K562 (cell line): Measurements from ENCODE around the gene PRKCB. TPM values are rescaled to one million over a fixed set of nuclear protein-coding genes. Genes with fewer than 3 reads are reported as not detected.

Experiments
- AFF1 ChIP-seq, 2 experiments: fragments of 450-650 bp; IDR thresholded peaks; 2 replicates each; pipeline ENCODE4 v1.6.1; 2018; ENCODE audit warnings: mild to moderate bottlenecking in 2 of 2, low read depth in 1 of 2; ENCODE audit not compliant: partially characterized antibody in 2 of 2
- CBFA2T2 ChIP-seq: fragments of 450-650 bp; conservative IDR thresholded peaks from 2 replicates; pipeline ENCODE4 v1.6.1; 2017; ENCODE audit warnings: mild to moderate bottlenecking
- ETV1 ChIP-seq: fragments of 450-650 bp; conservative IDR thresholded peaks from 2 replicates; pipeline ENCODE4 v1.6.1; 2016; ENCODE audit warnings: missing genetic modification characterization, control low read depth, low read depth, missing compliant biosample characterization
- ETV6 ChIP-seq, 3 experiments: fragments of 150-350 bp in 1 of 3; sonication (generic) in 1 of 3; formaldehyde crosslinking in 1 of 3; IDR thresholded peaks; 2 replicates each; pipeline versions ENCODE4 v1.6.1 to v1.8.0; 2014 to 2022; ENCODE audit warnings: borderline replicate concordance in 2 of 3, low read depth in 2 of 3, antibody characterized with exemption in 1 of 3, low read length in 1 of 3, mild to moderate bottlenecking in 1 of 3, missing genetic modification reagents in 1 of 3
- HOXB6 ChIP-seq: fragments of 250-450 bp; sonication (Bioruptor Pico); IDR thresholded peaks from 2 replicates; pipeline ENCODE4 v1.5.1; 2022; ENCODE audit warnings: mild to moderate bottlenecking, borderline replicate concordance
- ID3 ChIP-seq, 2 experiments: fragments of 250-450 bp in 1 of 2; fragments of 450-650 bp in 1 of 2; sonication (Bioruptor Pico) in 1 of 2; IDR thresholded peaks; 2 replicates each; pipeline versions ENCODE4 v1.6.1 to v1.8.0; 2016 to 2021; ENCODE audit warnings: mild to moderate bottlenecking in 2 of 2, moderate library complexity in 2 of 2, missing compliant biosample characterization in 1 of 2, missing genetic modification characterization in 1 of 2
- KDM4B ChIP-seq, 2 experiments: fragments of 450-650 bp in 1 of 2; sonication (generic) in 1 of 2; IDR thresholded peaks; 2 replicates each; pipeline ENCODE4 v1.6.1; 2016 to 2017; ENCODE audit warnings: borderline replicate concordance in 2 of 2, antibody characterized with exemption in 1 of 2, low read depth in 1 of 2, mild to moderate bottlenecking in 1 of 2
- MXD1 ChIP-seq: fragments of 250-450 bp; sonication (Bioruptor Pico); IDR thresholded peaks from 2 replicates; pipeline ENCODE4 v1.8.0; 2021; ENCODE audit warnings: borderline replicate concordance, mild to moderate bottlenecking, moderate library complexity; ENCODE audit not compliant: poor library complexity, severe bottlenecking
- NBN ChIP-seq: fragments of 450-650 bp; IDR thresholded peaks from 2 replicates; pipeline ENCODE4 v1.6.1; 2016; ENCODE audit warnings: low read depth, mild to moderate bottlenecking
- NCOR1 ChIP-seq: fragments of 450-650 bp; IDR thresholded peaks from 2 replicates; pipeline ENCODE4 v1.6.1; 2016; ENCODE audit warnings: mild to moderate bottlenecking, moderate library complexity
- NFATC3 ChIP-seq: fragments of 450-650 bp; IDR thresholded peaks from 2 replicates; pipeline ENCODE4 v1.6.1; 2017; ENCODE audit warnings: mild to moderate bottlenecking
- POLR2AphosphoS2 ChIP-seq: IDR thresholded peaks from 2 replicates; pipeline ENCODE4 v1.6.1; 2012; ENCODE audit warnings: low read length, improper control_type of control experiment
- RNF2 ChIP-seq: sonication (generic); IDR thresholded peaks from 2 replicates; pipeline ENCODE4 v1.6.1; 2016
- SIN3B ChIP-seq: fragments of 450-650 bp; IDR thresholded peaks from 2 replicates; pipeline ENCODE4 v1.6.1; 2017; ENCODE audit warnings: low read depth, mild to moderate bottlenecking, moderate library complexity
- SMARCE1 ChIP-seq: fragments of 450-650 bp; IDR thresholded peaks from 2 replicates; pipeline ENCODE4 v1.7.1; 2016; ENCODE audit warnings: mild to moderate bottlenecking
- SOX6 ChIP-seq: fragments of 450-650 bp; IDR thresholded peaks from 2 replicates; pipeline ENCODE4 v1.6.1; 2014; ENCODE audit warnings: mild to moderate bottlenecking
- TCF3 ChIP-seq: sonication (generic); formaldehyde crosslinking; IDR thresholded peaks from 2 replicates; pipeline ENCODE4 v1.4.0; 2020; ENCODE audit warnings: mild to moderate bottlenecking, missing genetic modification reagents
- ZNF384 ChIP-seq: IDR thresholded peaks from 2 replicates; pipeline ENCODE4 v1.6.1; 2012; ENCODE audit warnings: low read depth, low read length, improper control_type of control experiment
- ZNF512 ChIP-seq: IDR thresholded peaks from 2 replicates; pipeline ENCODE4 v1.6.1; 2016; ENCODE audit warnings: missing genetic modification characterization, missing compliant biosample characterization
- polyA plus RNA-seq, 8 experiments: library from polyadenylated mRNA; depleted of rRNA in 4 of 8; stranded (reverse) in 5 of 8; unstranded in 3 of 8; fragments of >200 nt; fragmentation: Nextera tagmentation in 2 of 8; fragmentation: Illumina TruSeq in 1 of 8; extraction: Ambion mirVana in 2 of 8; extraction: Trizol in 1 of 8; gene quantifications; 2 replicates each; pipeline versions ENCODE4 v1.2.1 to v1.2.3, GENCODE V29; 2011 to 2014; ENCODE audit warnings: inconsistent platforms in 1 of 8, missing spikeins in 1 of 8
- total RNA-seq, 7 experiments: library from RNA; depleted of rRNA in 6 of 7; stranded (reverse); fragments of >200 nt in 6 of 7; fragmentation: Illumina TruSeq in 2 of 7; extraction: Trizol in 2 of 7; gene quantifications; 2 replicates each; pipeline versions ENCODE4 v1.2.1 to v1.2.3, GENCODE V29; 2011 to 2021; ENCODE audit warnings: low replicate concordance in 1 of 7

The PRKCB gene
- total and polyA plus RNA-seq, 9 of the 15 experiments (the other 6 are each of a cell fraction or from before 2014, with no cell fraction given): 49.9 to 276 (median 148) TPM

GRCh38 chr16:23902748-23903414 lies 67.1 kb downstream of the PRKCB start (continued):
- TF ChIP-seq RNF2: peak; percentile 75; the same call in 1 of the 2 replicates
- 0 out of 2 replicates have a peak, but pooled peaks have one; percentile 12 for TF ChIP-seq ZNF384
- TF ChIP-seq SMARCE1: peak; percentile 64; the same call in 1 of the 2 replicates
- 0 out of 2 replicates have a peak, but pooled peaks have one; percentile 71 for TF ChIP-seq NFATC3
- TF ChIP-seq HOXB6 (CRISPR knock-in tag): no peak
- TF ChIP-seq TCF3: 0 out of 2 replicates have a peak, but pooled peaks have one; percentile 10
- peak; percentile 73 to 93; a peak in 3 of 4 replicates for TF ChIP-seq ETV6 (IDR thresholded peaks at IDR 0.05; ENCODE audit: borderline replicate concordance in 1 of 2, low read depth in 2 of 2, low read length in 1 of 2)
- TF ChIP-seq ETV6 (CRISPR knock-in tag; IDR thresholded peaks at IDR 0.05; ENCODE audit: borderline replicate concordance): no peak
- peak; percentile 26; the same call in 1 of the 2 replicates for TF ChIP-seq NCOR1
- peak; percentile 78 for TF ChIP-seq ETV1
- TF ChIP-seq AFF1 (IDR thresholded peaks at IDR 0.05; ENCODE audit: low read depth in 1 of 2, partially characterized antibody in 2 of 2): peak in 1 of 2 experiments; percentile 47
- TF ChIP-seq MXD1: peak; percentile 21
- peak; percentile 32; the same call in 1 of the 2 replicates for TF ChIP-seq SOX6
- TF ChIP-seq ZNF512: no peak
- TF ChIP-seq KDM4B (IDR thresholded peaks at IDR 0.05; ENCODE audit: borderline replicate concordance in 2 of 2, low read depth in 1 of 2): no peak
- TF ChIP-seq ID3 (CRISPR knock-in tag; IDR thresholded peaks at IDR 0.05): no peak
- peak; percentile 70; the same call in 1 of the 2 replicates for TF ChIP-seq ID3 (tag; IDR thresholded peaks at IDR 0.05)
- TF ChIP-seq NBN: peak; percentile 70
- no peak for TF ChIP-seq SIN3B
- TF ChIP-seq CBFA2T2: 0 out of 2 replicates have a peak, but pooled peaks have one; percentile 12
- 0 out of 2 replicates have a peak, but pooled peaks have one; percentile 44 for TF ChIP-seq POLR2AphosphoS2
